T-helper 22 cell (primary cell): ENCODE results near the gene PALLD.

ENCODE experiments used
- DNase-seq: peaks from one replicate; pipeline ENCODE4 v3.0.0-alpha.2; 2020; ENCODE audit warnings: low read depth

The PALLD gene

GRCh38 chr4:168593399-168593798, 96.5 kb downstream of the PALLD start:
- no peak for DNase-seq

- DNase-seq: no peak
These were observed 97.3 kb downstream of the PALLD start for GRCh38 chr4:168594121-168594520.

DNA sequence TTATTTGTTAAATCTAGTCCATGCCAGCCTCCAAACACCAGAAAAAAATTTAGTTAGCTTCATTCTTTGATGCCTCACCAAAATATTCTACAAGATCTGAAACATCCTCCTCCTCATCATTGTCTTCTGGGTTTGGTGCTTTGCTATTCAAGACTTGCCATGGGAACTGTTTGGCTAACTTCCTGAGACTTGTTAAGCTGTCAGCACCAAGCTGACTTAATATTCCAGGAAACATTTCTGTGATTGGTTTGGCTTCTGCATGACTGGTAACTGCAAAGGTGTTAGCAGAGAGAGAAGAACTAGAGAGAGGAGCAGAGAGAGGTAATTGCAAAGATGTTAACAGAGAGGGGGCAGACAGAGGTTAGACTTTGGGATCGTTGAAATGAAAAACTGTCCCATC, 101.3 kb downstream of the PALLD start:
- no peak for DNase-seq

GRCh38 chr4:168600796-168601583, 104.1 kb downstream of the PALLD start:
- no peak for DNase-seq

DNA sequence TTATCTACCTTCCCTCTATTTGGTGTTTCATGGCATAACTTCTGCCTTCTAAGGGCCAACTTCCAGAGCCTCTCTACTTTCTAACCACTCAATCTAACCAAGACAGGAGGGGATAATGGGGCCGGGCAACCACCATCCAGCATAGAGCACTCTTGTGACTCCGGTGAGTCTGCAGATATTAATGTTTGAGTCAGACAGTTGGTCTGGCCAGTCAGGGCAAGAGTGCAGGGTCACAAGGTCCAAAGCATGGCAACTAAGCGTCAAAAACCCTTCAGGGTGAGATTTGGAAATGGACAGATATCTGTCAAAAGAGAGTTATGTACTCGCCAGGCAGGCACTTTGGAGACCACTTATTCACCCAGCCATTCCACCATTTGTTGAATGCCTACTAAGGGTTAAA, 105.0 kb downstream of the PALLD start:
- DNase-seq: no peak

DNA sequence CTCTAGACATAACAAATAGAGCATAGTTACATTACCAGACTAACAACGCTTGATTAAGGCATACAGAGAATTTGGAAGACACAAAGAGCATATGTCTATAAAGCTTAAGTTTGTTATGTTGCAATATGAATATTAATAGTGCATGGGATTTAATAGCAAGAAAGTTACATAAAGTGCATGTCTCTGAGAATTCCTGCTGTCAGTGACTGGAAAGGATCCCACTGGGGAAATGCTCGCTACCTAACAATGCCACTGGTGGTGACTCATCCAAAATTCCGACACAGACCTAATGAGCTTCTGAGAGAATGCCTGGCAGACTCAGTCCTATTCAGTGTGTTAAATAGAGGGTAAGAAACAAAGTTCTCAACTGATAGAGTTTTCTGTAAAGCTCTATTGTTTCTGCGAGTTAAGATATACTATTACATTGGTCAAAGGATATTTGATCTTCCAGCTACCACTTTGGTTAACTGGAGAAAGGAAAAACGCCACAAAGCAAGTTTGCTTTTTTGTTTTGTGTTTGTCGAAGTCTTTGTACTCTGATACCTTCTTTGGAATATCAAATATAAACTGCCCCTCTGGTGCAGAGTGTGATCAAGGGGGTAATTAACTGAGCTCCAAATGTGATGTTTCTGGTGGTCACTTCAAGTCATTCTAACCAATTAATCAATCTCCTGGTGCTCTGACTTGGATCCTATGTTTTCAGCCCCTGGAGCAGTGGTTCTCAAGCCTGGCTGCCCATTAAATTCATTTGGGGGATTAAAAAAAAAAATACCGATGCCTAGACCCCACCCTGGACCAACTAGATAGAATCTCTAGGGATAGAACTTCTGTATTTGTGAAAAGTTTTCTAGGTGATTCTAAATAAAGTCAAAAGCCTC, 107.9 kb downstream of the PALLD start:
- no peak for DNase-seq

DNA sequence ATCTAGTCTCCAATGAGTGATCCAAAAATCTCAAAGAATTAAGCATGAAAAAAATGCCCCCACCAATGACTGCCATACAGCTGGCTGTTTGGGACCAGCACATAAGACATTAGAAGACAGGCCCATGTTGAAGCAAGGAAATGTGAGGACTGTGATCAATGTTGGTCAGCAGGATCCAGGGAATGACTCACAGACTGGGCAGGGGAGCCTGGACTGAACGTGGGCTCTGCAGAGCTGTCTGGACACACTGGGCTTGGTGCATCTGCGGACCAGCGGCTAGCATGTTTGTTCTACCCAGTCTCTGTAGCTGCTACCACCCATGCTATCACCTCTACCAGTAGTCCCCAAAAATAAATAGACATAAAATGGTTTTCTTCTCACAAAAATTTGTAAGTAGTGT, 108.6 kb downstream of the PALLD start:
- no peak for DNase-seq

GRCh38 chr4:168607215-168607614, 110.4 kb downstream of the PALLD start:
- DNase-seq: no peak

DNA sequence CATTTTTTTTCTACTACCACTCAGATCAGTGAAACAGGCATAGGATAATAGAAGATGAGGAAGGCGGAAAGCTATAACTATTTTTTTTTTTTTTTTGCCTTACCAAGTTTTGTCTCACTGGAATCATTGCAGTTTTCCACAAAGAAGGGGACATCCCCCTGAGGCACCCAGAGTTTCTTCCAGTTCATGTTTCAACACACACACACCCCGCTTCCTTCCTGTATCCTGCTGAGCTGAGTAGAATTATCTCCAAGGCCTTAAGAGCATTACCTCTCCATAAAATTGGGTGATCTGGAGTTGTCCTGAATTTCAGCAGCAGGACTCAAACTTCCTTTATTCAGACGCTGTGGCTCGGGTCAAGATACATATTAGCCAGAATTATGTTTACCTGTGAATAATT, 111.9 kb downstream of the PALLD start:
- DNase-seq: no peak

DNA sequence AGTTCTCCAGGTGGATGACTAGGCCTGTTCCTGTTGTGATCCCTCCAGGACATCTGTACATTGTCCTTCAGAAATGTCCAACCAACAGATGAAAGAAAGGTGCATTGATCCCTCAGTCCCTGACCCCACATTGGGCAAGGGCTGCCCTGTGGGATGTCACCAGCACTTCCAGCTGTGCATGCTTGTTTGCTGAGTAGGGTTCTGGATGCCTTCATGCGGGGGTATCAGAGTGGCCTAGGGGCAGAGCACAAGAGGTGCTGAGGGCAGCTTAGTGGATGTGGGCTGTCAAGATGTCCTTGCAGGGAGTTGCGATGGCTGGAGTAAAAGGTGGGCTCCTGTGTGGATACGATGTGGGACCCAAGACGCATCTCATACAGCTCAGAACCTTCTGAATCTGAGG, 112.5 kb downstream of the PALLD start:
- no peak for DNase-seq

- DNase-seq: no peak
These were observed 114.2 kb downstream of the PALLD start for GRCh38 chr4:168610911-168611530.

DNA sequence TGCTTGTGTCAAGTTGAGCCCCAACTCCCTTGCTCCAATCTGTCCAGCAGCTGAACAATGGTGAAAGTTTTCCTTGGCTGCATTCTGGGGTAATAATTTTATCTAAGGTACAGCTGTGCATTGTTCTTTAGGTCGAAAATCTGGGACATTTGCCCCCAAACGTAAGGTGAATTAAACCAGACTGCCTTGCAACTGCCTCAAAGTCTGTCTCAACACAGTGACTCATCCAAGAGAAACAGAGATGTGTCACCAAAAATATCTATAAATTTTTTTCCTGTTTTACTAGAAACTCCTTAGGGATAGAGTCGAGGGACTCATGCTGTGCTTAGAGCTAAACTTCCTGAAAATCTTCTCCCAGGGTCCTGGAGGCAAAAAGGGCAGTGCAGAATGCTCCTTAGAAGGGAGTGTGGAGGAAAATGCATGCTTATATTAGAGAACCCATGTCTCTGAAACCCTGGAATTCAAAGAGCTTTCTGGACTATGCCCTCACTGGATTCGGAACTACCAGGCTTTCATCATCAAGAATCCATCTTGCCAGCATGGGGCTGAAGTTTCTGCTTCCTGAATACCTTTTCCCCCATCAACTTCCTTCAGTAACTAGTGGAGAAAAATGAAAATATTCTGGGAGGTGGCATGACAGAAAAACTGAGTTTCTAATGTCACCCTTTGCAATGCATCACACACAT, 115.7 kb downstream of the PALLD start:
- no peak for DNase-seq

DNA sequence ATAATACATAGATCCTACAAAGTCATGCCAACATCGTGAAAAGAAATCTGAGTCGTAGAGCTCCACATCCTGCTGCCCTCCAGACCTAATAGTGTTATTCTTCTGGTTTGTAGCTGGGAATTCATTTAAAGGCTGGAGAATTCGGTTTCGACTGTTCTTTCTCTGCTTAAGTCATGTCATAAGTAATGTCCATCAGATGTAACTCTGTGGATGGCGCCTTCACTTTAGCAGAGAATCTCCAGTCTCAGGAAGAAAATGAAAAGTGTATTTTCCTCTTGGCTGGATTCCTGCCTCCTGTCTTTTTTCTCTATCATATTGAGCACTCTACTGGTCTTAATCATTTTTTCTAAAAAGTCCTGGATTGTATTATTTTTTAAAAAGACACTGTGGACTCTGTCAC, 117.0 kb downstream of the PALLD start:
- no peak for DNase-seq

- no peak for DNase-seq
These were observed 117.6 kb downstream of the PALLD start for GRCh38 chr4:168614281-168615057.

DNA sequence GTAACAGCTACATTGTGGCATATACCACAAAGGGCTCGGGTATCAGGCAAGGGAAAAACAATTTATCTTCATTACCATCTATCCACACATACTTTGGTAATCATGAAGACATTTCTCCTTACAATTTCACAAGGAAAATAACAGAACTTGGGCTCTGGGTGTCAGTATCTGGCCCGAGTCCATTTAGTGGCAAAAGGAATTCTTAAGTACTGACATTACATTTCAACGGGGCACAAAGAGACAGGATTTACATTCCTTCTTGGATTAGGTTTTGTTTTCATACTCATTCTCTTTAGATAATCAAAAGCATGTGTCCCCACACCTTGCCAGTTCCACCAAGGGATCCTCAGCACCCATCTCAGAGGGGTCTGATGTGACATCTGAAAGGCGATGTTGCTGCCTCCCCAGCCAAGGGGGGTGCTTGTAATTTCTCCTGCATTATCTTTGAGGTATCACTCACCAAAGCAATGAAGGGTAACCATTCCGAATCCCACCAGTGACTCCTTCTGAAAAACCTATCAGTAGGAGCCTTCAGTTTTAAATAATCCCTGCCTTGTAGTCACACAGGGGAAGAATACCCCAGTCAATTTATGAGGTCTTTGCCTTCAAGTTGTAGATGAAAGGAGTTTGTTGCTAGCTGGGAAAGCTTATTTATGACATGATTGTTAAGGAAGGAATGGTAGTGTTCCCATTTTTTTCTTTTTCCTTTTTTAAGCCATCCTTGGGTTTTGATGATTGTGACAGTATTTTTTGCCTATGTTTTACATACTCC, 118.6 kb downstream of the PALLD start:
- no peak for DNase-seq

DNA sequence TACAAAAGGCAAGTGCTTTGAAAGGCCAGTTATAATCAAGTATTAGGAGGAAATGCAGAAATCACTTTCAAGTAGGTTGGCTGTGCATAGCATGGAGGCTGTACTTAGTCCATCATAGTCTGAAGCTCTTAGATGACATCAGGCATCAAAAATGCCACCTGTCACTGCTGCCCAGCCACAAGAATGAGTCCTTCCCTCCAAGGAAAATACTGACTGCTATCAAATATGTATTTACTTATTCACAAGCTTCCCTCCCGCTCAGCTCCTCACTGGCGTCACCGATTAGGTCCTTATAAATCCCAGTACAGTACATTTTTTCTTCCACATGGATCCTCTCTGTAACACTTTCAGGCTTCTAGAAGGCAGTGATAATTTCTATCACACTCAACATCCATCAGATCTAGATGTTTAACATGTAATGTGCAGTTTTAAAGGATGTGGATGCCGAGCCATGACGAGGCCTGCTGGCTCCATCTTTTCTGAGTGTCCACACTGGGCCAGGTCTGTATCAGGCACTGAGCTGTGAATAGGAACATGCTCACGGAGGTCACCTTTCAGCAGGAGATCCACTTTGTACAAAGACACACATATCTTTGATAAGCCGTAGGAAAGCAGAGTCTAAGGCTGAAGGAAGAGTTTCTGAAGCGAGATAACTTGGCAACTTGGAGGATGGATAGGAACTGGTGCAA, 121.9 kb downstream of the PALLD start:
- no peak for DNase-seq

GRCh38 chr4:168619266-168619631, 122.4 kb downstream of the PALLD start:
- no peak for DNase-seq

GRCh38 chr4:168621806-168622589, 125.1 kb downstream of the PALLD start:
- DNase-seq: no peak

DNA sequence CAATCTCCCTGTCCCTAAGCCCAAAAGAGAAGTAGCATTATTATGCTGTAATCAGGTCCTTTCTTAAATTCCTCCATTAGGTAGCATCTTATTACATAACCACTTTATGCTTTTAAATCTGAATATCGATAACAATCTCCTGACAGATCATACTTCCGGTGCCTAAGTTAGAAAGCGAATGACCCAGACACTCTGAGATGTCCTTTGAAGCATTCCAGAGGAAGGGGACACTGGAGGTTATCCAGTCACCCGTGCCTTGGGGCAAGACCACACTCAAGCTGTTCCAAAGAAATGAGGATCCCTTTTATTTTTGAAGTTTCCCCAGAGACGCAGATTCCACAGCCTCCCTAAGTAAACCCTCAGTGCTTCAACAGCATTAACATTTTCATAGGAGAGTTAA, 125.7 kb downstream of the PALLD start:
- no peak for DNase-seq
